Thyroid gland (tissue), 4 donors: ENCODE measurements around the gene LOXL1.

Experiments
- POLR2A ChIP-seq, 2 donors: fragments of 450-650 bp; IDR thresholded peaks; one replicate each; pipeline ENCODE4 v1.6.1; 2017; ENCODE audit warnings: antibody characterized with exemption in 2 of 2, mild to moderate bottlenecking in 2 of 2, moderate library complexity in 1 of 2
- TF ChIP-seq, protein P1 (sequence below), 6 experiments: fragments of 200-600 bp in 3 of 6; fragments of 450-650 bp in 3 of 6; sonication (generic) in 3 of 6; IDR thresholded peaks; one replicate each; pipeline ENCODE4 v1.5.1; 2016 to 2019; ENCODE audit warnings: antibody characterized with exemption in 6 of 6, mild to moderate bottlenecking in 2 of 6, inconsistent platforms in 1 of 6, moderate library complexity in 1 of 6

DNA sequence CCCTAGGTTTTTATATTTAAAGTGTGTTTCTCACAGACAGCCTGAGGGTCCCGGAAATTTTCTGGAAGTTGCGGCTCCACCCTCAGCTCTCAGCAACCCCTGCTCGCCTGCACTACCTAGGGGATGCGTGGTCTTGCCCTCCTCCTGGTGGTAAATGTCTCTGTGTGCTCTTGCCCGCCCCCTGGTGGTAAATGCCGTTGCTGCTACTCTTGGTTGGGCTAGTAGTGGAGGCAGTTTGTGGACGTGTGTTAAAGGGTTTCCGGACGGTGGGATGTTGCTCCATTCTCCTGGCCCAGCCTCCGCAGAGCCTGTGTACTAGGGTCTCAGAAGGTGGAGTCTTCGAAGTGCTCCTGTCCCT, 38.5 kb downstream of the LOXL1 start:
- TF ChIP-seq, protein P1, sequence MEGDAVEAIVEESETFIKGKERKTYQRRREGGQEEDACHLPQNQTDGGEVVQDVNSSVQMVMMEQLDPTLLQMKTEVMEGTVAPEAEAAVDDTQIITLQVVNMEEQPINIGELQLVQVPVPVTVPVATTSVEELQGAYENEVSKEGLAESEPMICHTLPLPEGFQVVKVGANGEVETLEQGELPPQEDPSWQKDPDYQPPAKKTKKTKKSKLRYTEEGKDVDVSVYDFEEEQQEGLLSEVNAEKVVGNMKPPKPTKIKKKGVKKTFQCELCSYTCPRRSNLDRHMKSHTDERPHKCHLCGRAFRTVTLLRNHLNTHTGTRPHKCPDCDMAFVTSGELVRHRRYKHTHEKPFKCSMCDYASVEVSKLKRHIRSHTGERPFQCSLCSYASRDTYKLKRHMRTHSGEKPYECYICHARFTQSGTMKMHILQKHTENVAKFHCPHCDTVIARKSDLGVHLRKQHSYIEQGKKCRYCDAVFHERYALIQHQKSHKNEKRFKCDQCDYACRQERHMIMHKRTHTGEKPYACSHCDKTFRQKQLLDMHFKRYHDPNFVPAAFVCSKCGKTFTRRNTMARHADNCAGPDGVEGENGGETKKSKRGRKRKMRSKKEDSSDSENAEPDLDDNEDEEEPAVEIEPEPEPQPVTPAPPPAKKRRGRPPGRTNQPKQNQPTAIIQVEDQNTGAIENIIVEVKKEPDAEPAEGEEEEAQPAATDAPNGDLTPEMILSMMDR (IDR thresholded peaks at IDR 0.05), result peak; percentile 82 to 95 (median 87)
- TF ChIP-seq POLR2A (IDR thresholded peaks at IDR 0.05), result no peak
